K562 (cell line): ENCODE measurements around the gene PHPT1. TPM values are rescaled to one million over a fixed set of nuclear protein-coding genes. Genes with fewer than 3 reads are reported as not detected.
"Not testable (repeated sequence)": the region's sequence is repeated elsewhere in the genome, so short reads cannot be mapped to it uniquely, and the experiment has no call there.

Experiments used
- CCNT2 ChIP-seq: IDR thresholded peaks from 2 replicates; pipeline ENCODE4 v1.6.1; 2011; ENCODE audit warnings: borderline replicate concordance, low read depth, mild to moderate bottlenecking, moderate library complexity, mixed read lengths, low read length; ENCODE audit not compliant: insufficient read length; ENCODE audit errors: extremely low read depth
- CTBP1 ChIP-seq: fragments of 450-650 bp; IDR thresholded peaks from 2 replicates; pipeline ENCODE4 v1.6.1; 2016; ENCODE audit warnings: borderline replicate concordance
- EGR1 ChIP-seq: fragments of 450-650 bp; conservative IDR thresholded peaks from 2 replicates; pipeline ENCODE4 v1.6.1; 2017; ENCODE audit warnings: mild to moderate bottlenecking
- HCFC1 ChIP-seq: IDR thresholded peaks from 2 replicates; pipeline ENCODE4 v1.6.1; 2012; ENCODE audit warnings: low read depth, low read length, improper control_type of control experiment
- HDAC1 ChIP-seq, 2 experiments: fragments of 450-650 bp; IDR thresholded peaks; 2 replicates each; pipeline ENCODE4 v1.6.1; 2016 to 2017; ENCODE audit warnings: inconsistent platforms in 1 of 2, mild to moderate bottlenecking in 1 of 2, moderate library complexity in 1 of 2
- KLF16 ChIP-seq: IDR thresholded peaks from 2 replicates; pipeline ENCODE4 v1.6.1; 2016; ENCODE audit warnings: antibody characterized with exemption
- MTA3 ChIP-seq: fragments of 450-650 bp; formaldehyde crosslinking; IDR thresholded peaks from 2 replicates; pipeline ENCODE4 v1.6.1; 2017; ENCODE audit warnings: mild to moderate bottlenecking, borderline replicate concordance
- MYNN ChIP-seq, 2 experiments: sonication (generic); formaldehyde crosslinking in 1 of 2; IDR thresholded peaks; 2 replicates each; pipeline versions ENCODE4 v1.5.0 to v1.6.1; 2016 to 2020; ENCODE audit warnings: antibody characterized with exemption in 1 of 2, missing genetic modification reagents in 1 of 2
- PATZ1 ChIP-seq: fragments of 250-450 bp; sonication (Bioruptor Pico); IDR thresholded peaks from 2 replicates; pipeline ENCODE4 v1.5.0; 2020; ENCODE audit warnings: mild to moderate bottlenecking, borderline replicate concordance
- POLR2A ChIP-seq: fragments of 450-650 bp; conservative IDR thresholded peaks from 2 replicates; pipeline ENCODE4 v1.6.1; 2016
- PTBP1 ChIP-seq: fragments of 200-400 bp; formaldehyde crosslinking; IDR thresholded peaks from 2 replicates; pipeline ENCODE4 v1.6.1; 2017; ENCODE audit warnings: low read depth, low read length
- RAD21 ChIP-seq, 2 experiments: fragments of 250-450 bp in 1 of 2; fragments of 450-650 bp in 1 of 2; sonication (Bioruptor Pico) in 1 of 2; formaldehyde crosslinking in 1 of 2; IDR thresholded peaks in 1 of 2; conservative IDR thresholded peaks in 1 of 2; 2 replicates each; pipeline versions ENCODE4 v1.4.0 to v1.8.0; 2020 to 2022; ENCODE audit warnings: mild to moderate bottlenecking in 2 of 2, moderate library complexity in 1 of 2
- RB1 ChIP-seq: fragments of 450-650 bp; IDR thresholded peaks from 2 replicates; pipeline ENCODE4 v1.6.1; 2017; ENCODE audit warnings: low read depth, mild to moderate bottlenecking
- RBM22 ChIP-seq: fragments of 200-400 bp; formaldehyde crosslinking; IDR thresholded peaks from 2 replicates; pipeline ENCODE4 v1.6.1; 2018; ENCODE audit warnings: low read length, low read depth; ENCODE audit not compliant: poor library complexity, severe bottlenecking
- SMC3 ChIP-seq: conservative IDR thresholded peaks from 2 replicates; pipeline ENCODE4 v1.6.1; 2011; ENCODE audit warnings: low read depth, low read length, improper control_type of control experiment; ENCODE audit not compliant: insufficient read depth
- SUPT5H ChIP-seq: fragments of 450-650 bp; IDR thresholded peaks from 2 replicates; pipeline ENCODE4 v1.6.1; 2016
- TAF1 ChIP-seq: IDR thresholded peaks from 2 replicates; pipeline ENCODE4 v1.6.1; 2011; ENCODE audit warnings: mild to moderate bottlenecking, low read length, moderate library complexity; ENCODE audit not compliant: insufficient read depth, control insufficient read depth, severe bottlenecking; ENCODE audit errors: extremely low read depth
- TGIF2 ChIP-seq: sonication (generic); formaldehyde crosslinking; IDR thresholded peaks from 2 replicates; pipeline ENCODE4 v1.8.1; 2022; ENCODE audit warnings: mild to moderate bottlenecking, missing genetic modification reagents, moderate library complexity
- THAP7 ChIP-seq: fragments of 250-450 bp; sonication (Bioruptor Pico); IDR thresholded peaks from 2 replicates; pipeline ENCODE4 v1.5.0; 2021
- XRCC5 ChIP-seq: fragments of 200-400 bp; formaldehyde crosslinking; IDR thresholded peaks from 2 replicates; pipeline ENCODE4 v1.6.1; 2017; ENCODE audit warnings: low read depth, mild to moderate bottlenecking, low read length
- ZBED1 ChIP-seq: IDR thresholded peaks from 2 replicates; pipeline ENCODE4 v1.6.1; 2014
- ZFP91 ChIP-seq: sonication (generic); formaldehyde crosslinking; IDR thresholded peaks from 2 replicates; pipeline ENCODE4 v1.8.0; 2022; ENCODE audit warnings: mild to moderate bottlenecking, missing genetic modification reagents
- ZFX ChIP-seq: sonication (generic); formaldehyde crosslinking; IDR thresholded peaks from 2 replicates; pipeline ENCODE4 v1.8.0; 2022; ENCODE audit warnings: mild to moderate bottlenecking, missing genetic modification reagents, moderate library complexity
- ZNF263 ChIP-seq: sonication (generic); formaldehyde crosslinking; IDR thresholded peaks from 2 replicates; pipeline ENCODE4 v1.8.0; 2022; ENCODE audit warnings: mild to moderate bottlenecking, missing genetic modification reagents, borderline replicate concordance
- polyA plus RNA-seq, 8 experiments: library from polyadenylated mRNA; depleted of rRNA in 4 of 8; stranded (reverse) in 5 of 8; unstranded in 3 of 8; fragments of >200 nt; fragmentation: Nextera tagmentation in 2 of 8; fragmentation: Illumina TruSeq in 1 of 8; extraction: Ambion mirVana in 2 of 8; extraction: Trizol in 1 of 8; gene quantifications; 2 replicates each; pipeline versions ENCODE4 v1.2.1 to v1.2.3, GENCODE V29; 2011 to 2014; ENCODE audit warnings: inconsistent platforms in 1 of 8, missing spikeins in 1 of 8
- total RNA-seq, 7 experiments: library from RNA; depleted of rRNA in 6 of 7; stranded (reverse); fragments of >200 nt in 6 of 7; fragmentation: Illumina TruSeq in 2 of 7; extraction: Trizol in 2 of 7; gene quantifications; 2 replicates each; pipeline versions ENCODE4 v1.2.1 to v1.2.3, GENCODE V29; 2011 to 2021; ENCODE audit warnings: low replicate concordance in 1 of 7

Gene PHPT1
- total and polyA plus RNA-seq, 9 of the 15 experiments (the other 6 are each of a cell fraction or from before 2014, with no cell fraction given), result 20.9 to 166 (median 129) TPM

GRCh38 chr9:136842380-136842948, 6.7 kb upstream of the PHPT1 start, which contains the start of gene AJM1 (continued):
- TF ChIP-seq PATZ1 (CRISPR knock-in tag) (0 out of 2 replicates have a peak, but pooled peaks have one; percentile 30), POLR2A (peak; percentile 75), CCNT2 (peak; percentile 64), ZFX (CRISPR knock-in tag) (peak; percentile 50), MYNN (IDR thresholded peaks at IDR 0.05) (peak; percentile 30; the same call in 1 of the 2 replicates), SMC3 (0 out of 2 replicates have a peak, but pooled peaks have one; percentile 7), ZBED1 (0 out of 2 replicates have a peak, but pooled peaks have one; percentile 37), TGIF2 (CRISPR knock-in tag) (0 out of 2 replicates have a peak, but pooled peaks have one; percentile 28), HCFC1 (peak; percentile 30; the same call in 1 of the 2 replicates), EGR1 (0 out of 2 replicates have a peak, but pooled peaks have one; percentile 10), KLF16 (peak; percentile 62; the same call in 1 of the 2 replicates), RAD21 (CRISPR knock-in tag; conservative IDR thresholded peaks at IDR 0.05 in 1 of 2, IDR thresholded peaks at IDR 0.05 in 1 of 2) (peak; percentile 22 to 24; a peak in 1 of 4 replicates), RB1 (peak; percentile 59), RBM22 (peak; percentile 87), TAF1 (peak; percentile 12), SUPT5H (peak; percentile 83), MTA3 (peak; percentile 68; the same call in 1 of the 2 replicates), THAP7 (CRISPR knock-in tag) (peak; percentile 45; the same call in 1 of the 2 replicates), PTBP1 (0 out of 2 replicates have a peak, but pooled peaks have one; percentile 30), XRCC5 (peak; percentile 55; the same call in 1 of the 2 replicates), HDAC1 (IDR thresholded peaks at IDR 0.05) (peak in 1 of 2 experiments; percentile 28; a peak in 1 of 4 replicates), CTBP1 (peak; percentile 70), ZFP91 (peak; percentile 100), ZNF263 (CRISPR knock-in tag) (0 out of 2 replicates have a peak, but pooled peaks have one; percentile 31)
- TF ChIP-seq MYNN (CRISPR knock-in tag; IDR thresholded peaks at IDR 0.05), result not testable (repeated sequence)
